Neural crest cell (in vitro differentiated cells): ENCODE measurements around the gene SPATA2L. TPM values are rescaled to one million over a fixed set of nuclear protein-coding genes. Genes with fewer than 3 reads are reported as not detected.

Experiments
- DNase-seq: peaks from one replicate; pipeline ENCODE4 v3.0.0; 2021; ENCODE audit warnings: low read depth, mixed read lengths, low spot score
- H3K27ac Mint-ChIP-seq: one replicate; pipeline ENCODE4 v1.8.0; 2021; ENCODE audit warnings: mild to moderate bottlenecking, mixed read lengths; ENCODE audit not compliant: unreplicated experiment
- H3K27me3 Mint-ChIP-seq: 2 replicates; pipeline ENCODE4 v1.8.0; 2021; ENCODE audit warnings: low read depth, mild to moderate bottlenecking, mixed read lengths
- H3K36me3 Mint-ChIP-seq: 2 replicates; pipeline ENCODE4 v1.8.0; 2021; ENCODE audit warnings: low read depth, mild to moderate bottlenecking, mixed read lengths
- H3K4me1 Mint-ChIP-seq: 2 replicates; pipeline ENCODE4 v1.8.0; 2021; ENCODE audit warnings: mixed read lengths
- H3K4me3 Mint-ChIP-seq: one replicate; pipeline ENCODE4 v1.8.0; 2021; ENCODE audit warnings: mild to moderate bottlenecking, mixed read lengths
- H3K9me3 Mint-ChIP-seq: 2 replicates; pipeline ENCODE4 v1.8.0; 2021; ENCODE audit warnings: mixed read lengths
- CTCF ChIP-seq: fragments of 200-600 bp; sonication (generic); conservative IDR thresholded peaks from 2 replicates; pipeline ENCODE4 v1.5.0; 2021; ENCODE audit warnings: antibody characterized with exemption, mild to moderate bottlenecking
- total RNA-seq: library from RNA; stranded (reverse); gene quantifications from 2 replicates; pipeline ENCODE4 v1.2.1, GENCODE V29; 2021

SPATA2L gene
- total RNA-seq, 1 donor from 2014 or later, result 8.6 TPM

GRCh38 chr16:89732142-89732917 lies 30.8 kb upstream of the SPATA2L start:
- H3K9me3 Mint-ChIP-seq, result no peaks in the 10 kb centered on the region
- peaks cover 19% of the 10 kb centered on the region for H3K36me3 Mint-ChIP-seq
- peak overlapping the region; percentile 14 for H3K4me3 Mint-ChIP-seq
- no peak for DNase-seq
- no peak overlapping the region for H3K27ac Mint-ChIP-seq
- peaks cover 11% of the 10 kb centered on the region for H3K4me1 Mint-ChIP-seq
- H3K27me3 Mint-ChIP-seq, result no peaks in the 10 kb centered on the region
- TF ChIP-seq CTCF, result no peak

GRCh38 chr16:89730610-89731234 lies 29.2 kb upstream of the SPATA2L start:
- Mint-ChIP-seq H3K27me3 (no peaks in the 10 kb centered on the region), H3K4me3 (no peak overlapping the region), H3K9me3 (no peaks in the 10 kb centered on the region), H3K36me3 (peaks cover 21% of the 10 kb centered on the region), H3K27ac (no peak overlapping the region), H3K4me1 (peaks cover 16% of the 10 kb centered on the region)
- no peak for TF ChIP-seq CTCF
- DNase-seq, result no peak

- Mint-ChIP-seq H3K36me3 (peaks cover 18% of the 10 kb centered on the region), H3K27me3 (no peaks in the 10 kb centered on the region), H3K9me3 (no peaks in the 10 kb centered on the region), H3K4me3 (peak overlapping the region; percentile 61), H3K4me1 (peaks cover 16% of the 10 kb centered on the region), H3K27ac (peak overlapping the region; percentile 19)
- TF ChIP-seq CTCF, result no peak
- DNase-seq, result no peak
These were observed 28.5 kb upstream of the SPATA2L start for GRCh38 chr16:89729863-89730593.

GRCh38 chr16:89729293-89729692 lies 27.8 kb upstream of the SPATA2L start:
- Mint-ChIP-seq H3K4me3 (no peak overlapping the region), H3K4me1 (peaks cover 16% of the 10 kb centered on the region), H3K27ac (no peak overlapping the region), H3K36me3 (peaks cover 16% of the 10 kb centered on the region), H3K27me3 (no peaks in the 10 kb centered on the region), H3K9me3 (no peaks in the 10 kb centered on the region)
- no peak for DNase-seq
- TF ChIP-seq CTCF, result no peak

- no peaks in the 10 kb centered on the region for H3K9me3 Mint-ChIP-seq
- peak; percentile 17 for DNase-seq
- TF ChIP-seq CTCF, result no peak
- peaks cover 20% of the 10 kb centered on the region for H3K36me3 Mint-ChIP-seq
- peak overlapping the region; percentile 76 for H3K4me3 Mint-ChIP-seq
- H3K27me3 Mint-ChIP-seq, result peaks cover 4% of the 10 kb centered on the region
- H3K27ac Mint-ChIP-seq, result no peak overlapping the region
- peaks cover 29% of the 10 kb centered on the region for H3K4me1 Mint-ChIP-seq
These were observed 26.1 kb upstream of the SPATA2L start for GRCh38 chr16:89727406-89728120.
